Stomach (tissue), 4 donors: ENCODE measurements around the gene RBP4.

Experiments used
- POLR2A ChIP-seq, 4 donors: fragments of 450-650 bp; IDR thresholded peaks; one replicate each; pipeline ENCODE4 v1.6.1; 2016; ENCODE audit warnings: antibody characterized with exemption in 4 of 4, control low read depth in 2 of 4, mild to moderate bottlenecking in 1 of 4, moderate library complexity in 1 of 4
- POLR2AphosphoS5 ChIP-seq, 3 donors: sonication (generic); formaldehyde crosslinking; IDR thresholded peaks; one replicate each; pipeline ENCODE4 v1.6.1; 2016; ENCODE audit warnings: antibody characterized with exemption in 3 of 3
- TF ChIP-seq, protein P1 (sequence below), 7 experiments: fragments of 450-650 bp in 4 of 7; fragments of 200-600 bp in 3 of 7; sonication (generic) in 3 of 7; IDR thresholded peaks; one replicate each; pipeline ENCODE4 v1.5.1; 2016 to 2019; ENCODE audit warnings: antibody characterized with exemption in 7 of 7, control low read depth in 2 of 7, mild to moderate bottlenecking in 1 of 7

DNA sequence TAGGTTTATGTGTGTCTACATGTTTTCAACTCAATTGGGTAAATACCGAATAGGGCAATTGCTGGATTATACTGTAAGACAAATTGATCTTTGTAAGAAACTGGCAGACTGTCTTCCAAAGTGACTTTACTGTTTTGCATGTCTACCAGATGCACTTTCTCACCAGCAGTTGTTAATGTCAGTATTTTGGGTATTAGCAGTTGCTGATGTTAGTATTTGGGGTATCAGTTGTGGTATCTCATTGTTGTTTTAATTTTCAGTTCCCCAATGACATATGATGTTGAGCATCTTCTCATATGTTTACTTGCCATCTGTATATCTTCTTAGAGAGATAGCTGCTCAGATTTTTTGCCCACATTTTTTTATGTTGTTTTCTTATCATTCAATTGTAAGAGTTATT, 21.9 kb upstream of the RBP4 start:
- TF ChIP-seq, protein P1, sequence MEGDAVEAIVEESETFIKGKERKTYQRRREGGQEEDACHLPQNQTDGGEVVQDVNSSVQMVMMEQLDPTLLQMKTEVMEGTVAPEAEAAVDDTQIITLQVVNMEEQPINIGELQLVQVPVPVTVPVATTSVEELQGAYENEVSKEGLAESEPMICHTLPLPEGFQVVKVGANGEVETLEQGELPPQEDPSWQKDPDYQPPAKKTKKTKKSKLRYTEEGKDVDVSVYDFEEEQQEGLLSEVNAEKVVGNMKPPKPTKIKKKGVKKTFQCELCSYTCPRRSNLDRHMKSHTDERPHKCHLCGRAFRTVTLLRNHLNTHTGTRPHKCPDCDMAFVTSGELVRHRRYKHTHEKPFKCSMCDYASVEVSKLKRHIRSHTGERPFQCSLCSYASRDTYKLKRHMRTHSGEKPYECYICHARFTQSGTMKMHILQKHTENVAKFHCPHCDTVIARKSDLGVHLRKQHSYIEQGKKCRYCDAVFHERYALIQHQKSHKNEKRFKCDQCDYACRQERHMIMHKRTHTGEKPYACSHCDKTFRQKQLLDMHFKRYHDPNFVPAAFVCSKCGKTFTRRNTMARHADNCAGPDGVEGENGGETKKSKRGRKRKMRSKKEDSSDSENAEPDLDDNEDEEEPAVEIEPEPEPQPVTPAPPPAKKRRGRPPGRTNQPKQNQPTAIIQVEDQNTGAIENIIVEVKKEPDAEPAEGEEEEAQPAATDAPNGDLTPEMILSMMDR (IDR thresholded peaks at IDR 0.05), result no peak
- TF ChIP-seq POLR2AphosphoS5 (IDR thresholded peaks at IDR 0.05) (no peak), POLR2A (IDR thresholded peaks at IDR 0.05) (no peak)
